SW480 (cell line): ENCODE results near the gene MATK.
"Not testable (repeated sequence)": the region's sequence is repeated elsewhere in the genome, so short reads cannot be mapped to it uniquely, and the experiment has no call there.

Source experiments
- DNase-seq: peaks from one replicate; pipeline ENCODE4 v3.0.0-alpha.2; 2016; ENCODE audit warnings: low spot score

Gene MATK

GRCh38 chr19:3816148-3816547 lies 30.0 kb upstream of the MATK start:
- DNase-seq = not testable (repeated sequence)

GRCh38 chr19:3814648-3815047 lies 28.5 kb upstream of the MATK start:
- DNase-seq = no peak

- no peak for DNase-seq
Measured at GRCh38 chr19:3813473-3814392, 27.6 kb upstream of the MATK start.

- DNase-seq = no peak
Measured at GRCh38 chr19:3810708-3811355, 24.7 kb upstream of the MATK start.

- DNase-seq = no peak
Measured at GRCh38 chr19:3809881-3810707, 23.9 kb upstream of the MATK start.

- DNase-seq = no peak
Measured at GRCh38 chr19:3808420-3809143, 22.4 kb upstream of the MATK start.

GRCh38 chr19:3807574-3808354 lies 21.6 kb upstream of the MATK start:
- DNase-seq = no peak

- DNase-seq = no peak
Measured at GRCh38 chr19:3807131-3807480, 20.9 kb upstream of the MATK start.

GRCh38 chr19:3805859-3806258 lies 19.7 kb upstream of the MATK start:
- no peak for DNase-seq

- no peak for DNase-seq
Measured at GRCh38 chr19:3804429-3804828, 18.2 kb upstream of the MATK start.

- DNase-seq = no peak
Measured at GRCh38 chr19:3803986-3804385, 17.8 kb upstream of the MATK start.

- no peak for DNase-seq
Measured at GRCh38 chr19:3803114-3803888, 17.1 kb upstream of the MATK start.

- no peak for DNase-seq
Measured at GRCh38 chr19:3801412-3802096, 15.4 kb upstream of the MATK start.

- DNase-seq = no peak
Measured at GRCh38 chr19:3800996-3801395, 14.8 kb upstream of the MATK start.

GRCh38 chr19:3798137-3798536 lies 12.0 kb upstream of the MATK start:
- DNase-seq = no peak

GRCh38 chr19:3796358-3796757 lies 10.2 kb upstream of the MATK start:
- no peak for DNase-seq

- no peak for DNase-seq
Measured at GRCh38 chr19:3793799-3794198, 7.6 kb upstream of the MATK start.

- no peak for DNase-seq
Measured at GRCh38 chr19:3792114-3792513, 5.9 kb upstream of the MATK start.

GRCh38 chr19:3790941-3791340 lies 4.8 kb upstream of the MATK start:
- no peak for DNase-seq

GRCh38 chr19:3790209-3790734 lies 4.1 kb upstream of the MATK start:
- DNase-seq = no peak
